SK-N-SH (cell line): ENCODE data around the gene TOMM22. TPM values are rescaled to one million over a fixed set of nuclear protein-coding genes. Genes with fewer than 3 reads are reported as not detected.

ENCODE experiments used
- CTCF ChIA-PET: fragments of 300-600, 350-600 bp; formaldehyde crosslinking; extraction: SDS; loops from one replicate; lab custom pipeline; 2021; lab: Yijun Ruan, JAX
- POLR2A ChIA-PET: fragments of 350-600 bp; sonication (Branson Sonifier 250); formaldehyde crosslinking; extraction: SDS; loops from one replicate; lab custom pipeline; 2020; ENCODE audit warnings: antibody characterized with exemption, inconsistent platforms; lab: Yijun Ruan, JAX
- DNase-seq: peaks from one replicate; pipeline ENCODE4 v3.0.0; 2012
- H2AFZ ChIP-seq: fragments of 200-600 bp; sonication (generic); 2 replicates; pipeline ENCODE4 v1.8.1; 2016; ENCODE audit warnings: antibody characterized with exemption, mild to moderate bottlenecking, low read depth
- H3F3A ChIP-seq: fragments of 200-600 bp; sonication (generic); replicated peaks from 2 replicates; pipeline ENCODE3; 2016; ENCODE audit warnings: antibody characterized with exemption, mild to moderate bottlenecking; ENCODE audit not compliant: insufficient read depth
- H3K27ac ChIP-seq, 2 experiments: fragments of 200-500 bp in 1 of 2; fragments of 200-600 bp in 1 of 2; sonication (Bioruptor generic) in 1 of 2; sonication (generic), shearing (Covaris generic) in 1 of 2; 2 replicates each; pipeline versions ENCODE4 v1.5.1 to v1.6.1; 2014 to 2016; ENCODE audit warnings: low read depth in 2 of 2, inconsistent platforms in 1 of 2, low read length in 1 of 2, mild to moderate bottlenecking in 1 of 2, mixed read lengths in 1 of 2
- H3K27me3 ChIP-seq: fragments of 200-600 bp; sonication (generic), shearing (Covaris generic); 2 replicates; pipeline ENCODE4 v1.6.1; 2016; ENCODE audit warnings: mixed run types; ENCODE audit not compliant: insufficient read depth
- H3K36me3 ChIP-seq, 2 experiments: fragments of 200-500 bp in 1 of 2; fragments of 200-600 bp in 1 of 2; sonication (Bioruptor generic) in 1 of 2; sonication (generic) in 1 of 2; replicated peaks in 1 of 2; 2 replicates each; pipeline versions ENCODE3 to v1.5.1; 2014 to 2016; ENCODE audit warnings: low read length in 1 of 2, mild to moderate bottlenecking in 1 of 2; ENCODE audit not compliant: insufficient read depth in 2 of 2, control insufficient read depth in 1 of 2
- H3K4me1 ChIP-seq, 2 experiments: fragments of 200-500 bp in 1 of 2; fragments of 200-600 bp in 1 of 2; sonication (Bioruptor generic) in 1 of 2; sonication (generic), shearing (Covaris generic) in 1 of 2; 2 replicates each; pipeline versions ENCODE4 v1.5.1 to v1.6.1; 2014 to 2016; ENCODE audit warnings: low read depth in 1 of 2, low read length in 1 of 2, mixed run types in 1 of 2; ENCODE audit not compliant: insufficient read depth in 2 of 2, control insufficient read depth in 1 of 2
- H3K4me2 ChIP-seq: fragments of 200-600 bp; sonication (generic), shearing (Covaris generic); 2 replicates; pipeline ENCODE4 v1.6.1; 2017; ENCODE audit warnings: mixed run types
- H3K4me3 ChIP-seq, 2 experiments: fragments of 200-500 bp in 1 of 2; fragments of 200-600 bp in 1 of 2; sonication (Bioruptor generic) in 1 of 2; sonication (generic), shearing (Covaris generic) in 1 of 2; 2 replicates each; pipeline versions ENCODE4 v1.5.1 to v1.8.1; 2014 to 2016; ENCODE audit warnings: low read depth in 2 of 2, inconsistent platforms in 1 of 2, low read length in 1 of 2, mild to moderate bottlenecking in 1 of 2, mixed read lengths in 1 of 2, moderate library complexity in 1 of 2
- H3K79me2 ChIP-seq: fragments of 200-600 bp; sonication (generic); 2 replicates; pipeline ENCODE4 v1.8.1; 2017; ENCODE audit warnings: mild to moderate bottlenecking; ENCODE audit not compliant: insufficient read depth
- H3K9ac ChIP-seq: fragments of 200-600 bp; sonication (generic); 2 replicates; pipeline ENCODE4 v1.6.1; 2017; ENCODE audit warnings: mixed run types
- H3K9me2 ChIP-seq: fragments of 200-600 bp; sonication (generic); 2 replicates; pipeline ENCODE4 v1.6.1; 2017; ENCODE audit warnings: mixed run types
- H3K9me3 ChIP-seq: fragments of 200-600 bp; sonication (generic); 2 replicates; pipeline ENCODE4 v1.6.1; 2017; ENCODE audit warnings: mixed run types, mild to moderate bottlenecking, moderate library complexity
- H4K20me1 ChIP-seq: fragments of 200-600 bp; sonication (generic); 2 replicates; pipeline ENCODE4 v1.6.1; 2017; ENCODE audit warnings: mild to moderate bottlenecking, mixed run types; ENCODE audit not compliant: insufficient read depth
- EP300 ChIP-seq, 2 experiments: IDR thresholded peaks; 2 replicates each; pipeline versions ENCODE4 v1.4.0 to v1.6.1; 2012; ENCODE audit warnings: borderline replicate concordance in 1 of 2, low read depth in 1 of 2, low read length in 1 of 2
- EZH2phosphoT487 ChIP-seq: fragments of 200-600 bp; sonication (generic); IDR thresholded peaks from 2 replicates; pipeline ENCODE4 v1.6.1; 2017; ENCODE audit warnings: low read depth, mixed run types, mild to moderate bottlenecking, antibody characterized with exemption, moderate library complexity, borderline replicate concordance
- FOXJ3 ChIP-seq: sonication (generic); formaldehyde crosslinking; IDR thresholded peaks from 2 replicates; pipeline ENCODE4 v1.5.1; 2020; ENCODE audit warnings: mild to moderate bottlenecking, missing genetic modification reagents
- IRF3 ChIP-seq: fragments of 150-350 bp; IDR thresholded peaks from 2 replicates; pipeline ENCODE4 v1.6.1; 2016; ENCODE audit warnings: mild to moderate bottlenecking, low read depth, low read length
- JUND ChIP-seq: IDR thresholded peaks from 2 replicates; pipeline ENCODE4 v1.4.0; 2012
- MEF2A ChIP-seq: IDR thresholded peaks from 2 replicates; pipeline ENCODE4 v1.4.0; 2012; ENCODE audit warnings: low read depth, borderline replicate concordance
- NFIC ChIP-seq: IDR thresholded peaks from 2 replicates; pipeline ENCODE4 v1.4.0; 2012; ENCODE audit warnings: borderline replicate concordance
- PBX3 ChIP-seq: IDR thresholded peaks from 2 replicates; pipeline ENCODE4; 2012
- RCOR1 ChIP-seq: fragments of 150-350 bp; IDR thresholded peaks from 2 replicates; pipeline ENCODE4 v1.6.1; 2017; ENCODE audit warnings: antibody characterized with exemption, low read length
- SMC3 ChIP-seq: IDR thresholded peaks from 2 replicates; pipeline ENCODE4 v1.6.1; 2012; ENCODE audit warnings: low read depth, low read length, improper control_type of control experiment
- ZBTB33 ChIP-seq: IDR thresholded peaks from 2 replicates; pipeline ENCODE4 v1.4.0; 2012; ENCODE audit warnings: low read depth, borderline replicate concordance
- WGBS: methylation state at CpG from one replicate; pipeline ENCODE4 v1.1.6; 2017; ENCODE audit warnings: low lambda C conversion rate; 5-methylcytosine and 5-hydroxymethylcytosine counted together
- polyA plus RNA-seq, 3 experiments: library from polyadenylated mRNA; depleted of rRNA; stranded (reverse); fragments of >200 nt; gene quantifications; 2 replicates each; pipeline ENCODE4 v1.2.3, GENCODE V29; 2012

Gene TOMM22
- polyA plus RNA-seq, 1 of the 3 experiments (the other 2 are of a cell fraction) = 33.1 TPM

GRCh38 chr22:38698407-38699094, 16.8 kb downstream of the TOMM22 start:
- Histone ChIP-seq H3K4me1 (peaks cover 7 to 20% of the 10 kb centered on the region in 2 experiments; a peak in 2 of 4 replicates), H3K79me2 (peaks cover 69% of the 10 kb centered on the region), H2AFZ (no peak overlapping the region), H3F3A (peaks cover 29% of the 10 kb centered on the region), H4K20me1 (no peaks in the 10 kb centered on the region), H3K4me2 (peak overlapping the region; percentile 85), H3K9me3 (no peaks in the 10 kb centered on the region), H3K9ac (no peak overlapping the region), H3K27me3 (no peaks in the 10 kb centered on the region), H3K27ac (0 out of 4 replicates have a peak overlapping the region, but pooled peaks of 1 of the 2 experiments have one; percentile 4), H3K4me3 (peak overlapping the region; percentile 65 to 70), H3K9me2 (no peaks in the 10 kb centered on the region), H3K36me3 (no peaks in the 10 kb centered on the region)
- POLR2A ChIA-PET = interaction anchor here (2.3 kb wide), 1 partner anchor 17 kb away, joined by 8 read pairs; the partner anchor contains the start of gene TOMM22
- TF ChIP-seq MEF2A (no peak), ZBTB33 (no peak), EZH2phosphoT487 (no peak), NFIC (no peak), FOXJ3 (CRISPR knock-in tag) (no peak), SMC3 (no peak), RCOR1 (no peak), EP300 (IDR thresholded peaks at IDR 0.05; ENCODE audit: borderline replicate concordance in 1 of 2, low read depth in 1 of 2, low read length in 1 of 2) (no peak), PBX3 (no peak), JUND (no peak), IRF3 (no peak)
- DNase-seq = no peak
- CTCF ChIA-PET = interaction anchor here (1.0 to 3.0 kb wide), 3 partner anchors 10 to 34 kb away, joined by 3 to 13 read pairs (median 4); partner anchors contain the start of gene TOMM22
- 94% methylated on average over 12 of the region's 13 CpGs for WGBS
